ENCODE results near the gene MYH15.

DNA sequence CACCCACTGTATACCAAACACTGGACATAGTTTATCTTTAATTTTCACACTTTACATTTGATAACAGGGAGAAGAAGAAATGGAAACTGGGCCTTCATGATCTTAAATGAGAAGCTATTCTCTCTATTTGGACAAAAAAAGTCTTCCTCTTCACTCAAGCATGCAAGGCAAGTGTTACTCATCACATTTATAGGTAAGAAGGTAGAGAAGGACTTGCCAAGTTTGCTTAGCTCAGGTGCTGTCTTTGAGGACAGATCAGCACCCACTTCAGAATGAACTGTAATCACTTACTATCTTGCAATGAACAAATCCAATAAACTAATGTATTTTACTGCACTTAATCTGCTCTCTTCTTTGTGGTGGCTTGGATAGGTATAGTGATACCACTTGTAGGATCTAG, 1.1 kb upstream of the MYH15 start:
- TF ChIP-seq, protein P1, sequence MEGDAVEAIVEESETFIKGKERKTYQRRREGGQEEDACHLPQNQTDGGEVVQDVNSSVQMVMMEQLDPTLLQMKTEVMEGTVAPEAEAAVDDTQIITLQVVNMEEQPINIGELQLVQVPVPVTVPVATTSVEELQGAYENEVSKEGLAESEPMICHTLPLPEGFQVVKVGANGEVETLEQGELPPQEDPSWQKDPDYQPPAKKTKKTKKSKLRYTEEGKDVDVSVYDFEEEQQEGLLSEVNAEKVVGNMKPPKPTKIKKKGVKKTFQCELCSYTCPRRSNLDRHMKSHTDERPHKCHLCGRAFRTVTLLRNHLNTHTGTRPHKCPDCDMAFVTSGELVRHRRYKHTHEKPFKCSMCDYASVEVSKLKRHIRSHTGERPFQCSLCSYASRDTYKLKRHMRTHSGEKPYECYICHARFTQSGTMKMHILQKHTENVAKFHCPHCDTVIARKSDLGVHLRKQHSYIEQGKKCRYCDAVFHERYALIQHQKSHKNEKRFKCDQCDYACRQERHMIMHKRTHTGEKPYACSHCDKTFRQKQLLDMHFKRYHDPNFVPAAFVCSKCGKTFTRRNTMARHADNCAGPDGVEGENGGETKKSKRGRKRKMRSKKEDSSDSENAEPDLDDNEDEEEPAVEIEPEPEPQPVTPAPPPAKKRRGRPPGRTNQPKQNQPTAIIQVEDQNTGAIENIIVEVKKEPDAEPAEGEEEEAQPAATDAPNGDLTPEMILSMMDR (IDR thresholded peaks at IDR 0.05), result no peak
- no peak for TF ChIP-seq EP300 (IDR thresholded peaks at IDR 0.05)
- no peak for TF ChIP-seq POLR2AphosphoS5 (IDR thresholded peaks at IDR 0.05)
